Measurements from ENCODE around the gene NRF1. TPM values are rescaled to one million over a fixed set of nuclear protein-coding genes. Genes with fewer than 3 reads are reported as not detected.

NRF1 gene
- total and polyA plus RNA-seq, 2 of the 8 experiments (the other 6 are each of a cell fraction or from before 2014, with no cell fraction given): 18.2 to 21.4 TPM

DNA sequence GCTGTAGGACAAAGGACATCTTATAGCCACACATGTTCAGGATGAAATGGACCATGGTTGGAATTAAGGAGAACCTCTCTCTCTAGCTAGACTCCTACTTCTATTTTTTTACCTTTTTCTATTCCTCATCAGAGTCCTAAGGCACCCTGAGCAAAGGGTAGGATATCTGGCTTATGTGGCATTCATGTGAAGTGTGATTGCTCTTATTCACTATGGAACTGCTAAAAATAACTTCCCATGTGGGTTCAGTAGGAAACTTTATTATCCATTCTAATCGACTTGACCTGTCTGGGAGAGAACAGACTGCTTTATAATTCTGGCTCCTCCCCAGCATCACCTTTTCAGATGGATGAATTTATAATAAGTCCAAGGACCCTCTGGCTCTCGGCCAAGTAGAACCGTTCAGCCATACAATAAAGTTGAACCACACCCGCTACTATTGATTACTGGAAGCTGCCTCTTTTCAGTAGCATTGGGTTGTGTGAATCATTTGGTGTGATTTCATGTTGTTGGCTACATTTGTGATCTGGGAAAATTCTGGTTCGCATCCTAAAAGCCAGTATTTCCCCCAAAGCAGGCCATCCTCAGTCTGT lies 117.5 kb downstream of the NRF1 start:
- H3K79me1 ChIP-seq (ENCODE audit: low read depth, low read length): no peaks in the 10 kb centered on the region
- no peak overlapping the region for H2BK5ac ChIP-seq (ENCODE audit: low read depth, low read length)
- H2AFZ ChIP-seq (ENCODE audit: low read length): no peak overlapping the region
- H2BK120ac ChIP-seq (replicated peaks; ENCODE audit: low read depth, low read length): no peak overlapping the region
- no peak overlapping the region for H3K56ac ChIP-seq (replicated peaks; ENCODE audit: insufficient read length, low read depth, low read length)
- no peak overlapping the region for H4K91ac ChIP-seq (replicated peaks; ENCODE audit: insufficient read length, low read length)
- TF ChIP-seq TAF7 (optimal IDR thresholded peaks at IDR 0.05; ENCODE audit: borderline replicate concordance, low read depth, low read length) (no peak), EP300 (IDR thresholded peaks at IDR 0.05; ENCODE audit: borderline replicate concordance in 1 of 2, low read depth in 2 of 2, low read length in 2 of 2) (no peak), SP2 (IDR thresholded peaks at IDR 0.05; ENCODE audit: low read length) (no peak), GTF2F1 (IDR thresholded peaks at IDR 0.05; ENCODE audit: borderline replicate concordance, low read depth, low read length) (no peak), JUND (IDR thresholded peaks at IDR 0.05; ENCODE audit: low read length) (no peak)
- no peak overlapping the region for H3K14ac ChIP-seq (ENCODE audit: insufficient read length)
- H3K27ac ChIP-seq (ENCODE audit: low read depth, low read length): no peak overlapping the region
- H3K9ac ChIP-seq (replicated peaks in 1 of 4; ENCODE audit: extremely low read depth in 1 of 4, low read depth in 3 of 4, low read length in 3 of 4): no peak overlapping the region
- no peaks in the 10 kb centered on the region for H3K4me1 ChIP-seq (replicated peaks in 1 of 4; ENCODE audit: control insufficient read depth in 3 of 4, insufficient read depth in 4 of 4, low read length in 3 of 4)
- H3K18ac ChIP-seq (ENCODE audit: extremely low read depth, low read length): no peak overlapping the region
- H3K4me2 ChIP-seq (ENCODE audit: insufficient read depth in 1 of 2, low read depth in 2 of 2, low read length in 2 of 2): no peak overlapping the region
- no peaks in the 10 kb centered on the region for H3K23me2 ChIP-seq (ENCODE audit: low read depth, low read length)
- H3K4me3 ChIP-seq (ENCODE audit: extremely low read depth in 1 of 4, insufficient read depth in 2 of 4, low read depth in 3 of 4, low read length in 4 of 4): no peak overlapping the region
- H4K20me1 ChIP-seq (replicated peaks in 1 of 2; ENCODE audit: control insufficient read depth in 1 of 2, insufficient read depth in 2 of 2, low read length in 2 of 2): no peaks in the 10 kb centered on the region
- H2AK5ac ChIP-seq (ENCODE audit: low read depth, low read length): no peak overlapping the region
- POLR2A ChIA-PET (ENCODE audit: partially characterized antibody): no interaction called here
- DNase-seq (ENCODE audit: low read depth in 1 of 2, low spot score in 2 of 2) (no peak), FAIRE-seq (no peak)
- H4K8ac ChIP-seq (ENCODE audit: extremely low read depth, insufficient read depth, low read length): no peak overlapping the region
- H3K23ac ChIP-seq (ENCODE audit: insufficient read length): no peak overlapping the region
- peaks cover 0 to 36% (median 20%) of the 10 kb centered on the region in 4 experiments; a peak in 7 of 8 replicates for H3K36me3 ChIP-seq (ENCODE audit: control insufficient read depth in 2 of 4, insufficient read depth in 4 of 4, low read length in 3 of 4)
- CTCF ChIA-PET (ENCODE audit: partially characterized antibody): no interaction called here
- H2BK15ac ChIP-seq (ENCODE audit: low read length): no peak overlapping the region
- no peaks in the 10 kb centered on the region for H3K27me3 ChIP-seq (replicated peaks in 1 of 4; ENCODE audit: control insufficient read depth in 3 of 4, extremely low read depth in 1 of 4, insufficient read depth in 3 of 4, low read length in 3 of 4)
- H2BK12ac ChIP-seq (ENCODE audit: low read depth, low read length): no peak overlapping the region
- no peak overlapping the region for H4K5ac ChIP-seq (ENCODE audit: insufficient read length, low read depth, low read length)
- no peak overlapping the region for H2BK20ac ChIP-seq (ENCODE audit: low read length)
- no peak overlapping the region for H3K4ac ChIP-seq (replicated peaks; ENCODE audit: insufficient read length, low read depth, low read length)
- H3K79me2 ChIP-seq (ENCODE audit: control insufficient read depth in 1 of 2, insufficient read depth in 2 of 2, low read length in 2 of 2): no peaks in the 10 kb centered on the region
- 83% methylated on average over 5 of the region's 5 CpGs; no CpG with 5 or more reads in 1 of the 2 experiments for WGBS, 2 experiments (ENCODE audit: extremely low coverage in 1 of 2, insufficient coverage in 1 of 2, insufficient read length in 1 of 2, insufficient replicate concordance in 2 of 2, low coverage in 1 of 2, low lambda C conversion rate in 2 of 2, missing lambda C conversion rate in 1 of 2)
- H3K9me3 ChIP-seq (ENCODE audit: insufficient read depth in 2 of 2, low read depth in 1 of 2, low read length in 1 of 2): no peaks in the 10 kb centered on the region
